Measurements from ENCODE around the gene SMARCA5. TPM values are rescaled to one million over a fixed set of nuclear protein-coding genes. Genes with fewer than 3 reads are reported as not detected.

The SMARCA5 gene
- total RNA-seq, 1 donor from 2014 or later: 26.7 TPM

DNA sequence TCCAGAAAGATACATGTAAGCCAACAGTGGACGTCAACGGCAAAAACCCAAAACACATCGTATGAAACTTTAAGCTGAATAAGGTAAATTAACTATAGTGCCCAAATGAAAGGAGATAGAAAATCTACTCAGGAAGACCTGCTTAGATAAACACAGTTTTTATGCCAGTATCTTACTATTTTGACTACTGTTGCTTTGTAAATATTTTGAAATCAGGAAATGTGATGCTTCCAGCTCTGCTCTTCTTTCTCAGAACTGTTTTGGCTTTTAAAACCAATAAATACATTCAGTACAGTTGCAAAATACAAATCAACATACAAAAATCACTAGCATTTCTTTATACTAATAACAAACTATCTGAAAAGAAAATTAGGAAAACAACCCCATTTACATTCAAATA is 83.8 kb downstream of the SMARCA5 start:
- intact Hi-C loops (cut with DNase I): no loop called here
- DNase-seq (ENCODE audit: missing footprints): no peak
- no peak for ATAC-seq

DNA sequence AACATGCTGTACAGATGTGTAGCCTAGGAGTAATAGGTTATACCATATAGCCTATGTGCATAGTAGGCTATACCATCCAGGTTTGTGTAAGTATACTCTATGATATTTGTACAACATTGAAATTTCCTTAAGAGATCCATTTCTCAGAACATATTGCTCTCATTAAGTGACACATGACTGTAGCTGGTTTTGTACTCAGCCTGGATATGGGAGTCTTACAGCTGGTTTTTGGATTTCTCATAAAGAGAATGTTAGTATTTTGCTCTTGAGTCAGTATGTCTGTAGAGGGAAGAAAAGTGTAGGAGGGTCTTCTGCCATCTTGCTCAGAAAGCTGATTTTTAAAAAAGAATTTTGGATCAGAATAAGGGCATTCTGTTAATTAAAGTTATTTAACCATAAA is 85.3 kb downstream of the SMARCA5 start:
- no peak for ATAC-seq
- intact Hi-C loops (cut with DNase I): no loop called here
- DNase-seq (ENCODE audit: missing footprints): no peak

DNA sequence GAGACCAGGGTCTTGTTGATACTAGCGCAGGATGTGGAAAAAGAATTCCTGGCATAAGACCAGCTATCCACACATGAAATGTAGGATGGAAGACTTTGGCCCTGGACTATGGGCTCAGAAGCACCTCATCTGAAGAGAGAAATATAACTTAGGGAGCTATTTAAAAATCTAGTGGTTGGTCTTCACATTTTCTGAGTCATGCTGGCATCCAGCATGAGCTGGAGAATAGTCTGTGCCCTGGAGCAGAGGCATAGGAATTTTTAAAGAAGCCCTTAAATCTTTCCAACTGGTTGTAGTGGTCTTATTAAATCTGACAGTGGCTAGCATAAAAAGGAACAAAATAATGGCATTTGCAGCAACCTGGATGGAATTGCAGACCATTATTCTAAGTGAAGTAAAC is 86.3 kb downstream of the SMARCA5 start:
- intact Hi-C loops (cut with DNase I): no loop called here
- ATAC-seq (no peak), DNase-seq (ENCODE audit: missing footprints) (no peak)

DNA sequence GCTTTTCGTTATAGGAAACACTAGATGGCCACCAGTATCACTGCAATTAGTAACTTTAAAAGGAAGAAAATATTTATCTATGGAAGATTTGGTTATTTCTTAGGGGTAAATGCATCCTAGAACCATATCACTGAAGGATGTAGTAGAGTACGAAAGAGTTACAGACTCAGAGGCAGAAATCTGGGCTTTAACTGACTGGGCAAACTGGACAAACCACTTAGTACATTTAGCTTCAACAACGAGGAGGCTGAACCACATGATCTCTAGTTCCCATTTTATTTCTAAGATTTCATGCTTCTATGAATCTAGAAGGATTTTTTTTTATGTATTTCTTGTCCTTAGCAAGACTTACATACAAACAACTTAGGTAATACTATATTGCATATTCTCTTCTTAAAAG is 93.0 kb downstream of the SMARCA5 start:
- intact Hi-C loops (cut with DNase I): no loop called here
- DNase-seq (ENCODE audit: missing footprints) (no peak), ATAC-seq (no peak)

Other genes starting within 250 kb of the SMARCA5 start
- gene GAB1, start 176.8 kb upstream of the SMARCA5 start, total RNA-seq: 77.4 TPM
- not detected for gene FREM3, start 187.0 kb downstream of the SMARCA5 start, total RNA-seq

All from Right ventricle myocardium inferior (tissue), 1 donor.